ENCODE results near the gene OR4K15.

DNA sequence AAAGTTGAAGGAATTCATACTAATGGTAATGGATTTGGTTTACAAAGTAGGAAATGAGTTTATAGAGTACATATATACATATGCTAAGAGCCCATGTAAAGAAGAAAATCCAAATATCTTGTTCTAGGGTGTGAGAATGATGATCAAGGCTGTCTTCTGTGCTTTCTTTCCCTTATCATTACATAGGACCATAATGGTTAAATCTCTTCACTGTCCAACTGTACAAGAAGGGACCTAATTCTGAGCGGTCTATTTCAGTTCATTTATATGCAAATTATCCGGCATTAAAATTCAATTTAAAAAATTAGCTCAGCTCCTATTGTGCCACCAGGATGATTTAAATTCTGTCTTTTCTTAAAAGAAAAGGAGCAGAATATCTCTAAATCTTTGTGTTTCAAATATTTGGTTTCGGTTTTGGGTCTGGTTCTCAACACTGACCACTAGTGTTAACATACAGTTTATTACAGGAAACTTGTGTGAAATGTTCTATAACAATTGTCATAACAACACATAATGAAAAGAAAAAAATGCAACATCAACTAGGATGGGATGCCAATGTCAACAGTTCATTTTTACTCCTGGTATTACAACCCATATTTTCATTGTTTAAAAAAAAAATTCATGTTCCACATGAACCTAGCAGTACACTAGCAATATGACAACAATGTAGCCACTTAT, 27.8 kb upstream of the OR4K15 start:
- TF ChIP-seq GATA2 (IDR thresholded peaks at IDR 0.05; ENCODE audit: low read depth, low read length) (no peak), GATA3 (IDR thresholded peaks at IDR 0.05; ENCODE audit: low read depth, low read length) (no peak)
